T-helper 17 cell (primary cell): Measurements from ENCODE around the gene PLCL2. TPM values are rescaled to one million over a fixed set of nuclear protein-coding genes. Genes with fewer than 3 reads are reported as not detected.

Experiments
- ATAC-seq: fragments of 150-1000 bp; cut with Tn5 transposase; 2 replicates; pipeline ENCODE4 v1.10.0; 2021; ENCODE audit warnings: mild to moderate bottlenecking, moderate library complexity
- DNase-seq, 3 donors: peaks; one replicate each; pipeline versions ENCODE4 v3.0.0 to v3.0.0-alpha.2; 2020 to 2021
- H3K9me3 ChIP-seq: one replicate; pipeline ENCODE4 v1.7.0; 2013; ENCODE audit warnings: low read length, mild to moderate bottlenecking; ENCODE audit not compliant: control insufficient read depth, poor library complexity, severe bottlenecking
- H3K27ac Mint-ChIP-seq: one replicate; pipeline ENCODE4 v1.8.0; 2022; ENCODE audit warnings: mild to moderate bottlenecking, moderate library complexity, mixed read lengths
- H3K27me3 Mint-ChIP-seq: one replicate; pipeline ENCODE4 v1.8.0; 2022; ENCODE audit warnings: mixed read lengths
- H3K36me3 Mint-ChIP-seq: one replicate; pipeline ENCODE4 v1.8.0; 2022; ENCODE audit warnings: low read depth, mixed read lengths
- H3K4me1 Mint-ChIP-seq: one replicate; pipeline ENCODE4 v1.8.0; 2022; ENCODE audit warnings: mild to moderate bottlenecking, mixed read lengths
- H3K4me3 Mint-ChIP-seq: one replicate; pipeline ENCODE4 v1.8.0; 2022; ENCODE audit warnings: mild to moderate bottlenecking, moderate library complexity, mixed read lengths
- total RNA-seq, 4 donors: library from RNA in 2 of 4; stranded (reverse) in 2 of 4; gene quantifications; one replicate each; pipeline ENCODE4 v1.2.3 and lab custom pipeline; 2022 to 2026

Gene PLCL2
- total RNA-seq, 2 donors from 2014 or later: 53.5 to 55.3 TPM

DNA sequence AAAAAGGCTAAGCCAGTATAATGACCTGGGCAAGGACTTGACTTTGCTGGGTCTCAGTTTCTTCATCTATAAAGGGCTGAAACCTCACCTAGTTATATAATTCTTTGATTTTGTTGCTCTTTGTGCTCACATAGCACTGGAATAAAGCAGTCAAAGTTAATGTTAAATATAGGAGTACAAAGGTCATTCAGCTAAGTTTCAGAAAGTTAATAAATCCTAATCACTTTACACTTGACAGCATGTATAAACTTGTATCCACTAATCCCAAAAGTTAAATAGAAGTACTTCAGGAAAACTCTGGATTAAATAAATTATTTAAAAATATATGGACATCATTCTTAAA is 33.9 kb downstream of the PLCL2 start:
- Mint-ChIP-seq H3K36me3 (peaks cover under 1% of the 10 kb centered on the region), H3K4me1 (peaks cover 38% of the 10 kb centered on the region), H3K27ac (no peak overlapping the region), H3K4me3 (no peak overlapping the region), H3K27me3 (no peaks in the 10 kb centered on the region)
- ATAC-seq: no peak
- DNase-seq: no peak
- H3K9me3 ChIP-seq: no peaks in the 10 kb centered on the region

DNA sequence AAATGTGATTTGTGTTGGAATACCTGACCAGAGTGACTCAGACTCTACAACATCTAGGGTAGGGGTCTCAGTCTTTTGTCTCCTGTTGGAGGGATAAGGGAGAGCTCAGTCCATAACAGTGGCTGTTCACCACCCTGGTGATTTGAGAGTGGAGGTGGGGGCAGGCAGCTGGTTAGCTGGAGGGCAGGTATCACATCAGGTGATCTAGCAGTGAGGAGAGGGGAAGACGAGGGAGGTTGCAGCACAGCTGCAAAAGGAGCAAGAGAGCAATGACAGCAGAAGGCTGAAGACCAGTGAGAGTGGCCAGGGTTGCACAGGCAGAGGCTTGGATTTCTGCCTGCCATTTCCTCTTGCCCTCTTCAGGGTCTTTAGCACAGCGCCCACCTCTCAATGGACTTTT is 38.4 kb downstream of the PLCL2 start:
- Mint-ChIP-seq H3K4me1 (peaks cover 29% of the 10 kb centered on the region), H3K27me3 (no peaks in the 10 kb centered on the region), H3K36me3 (peaks cover 3% of the 10 kb centered on the region), H3K27ac (no peak overlapping the region), H3K4me3 (no peak overlapping the region)
- H3K9me3 ChIP-seq: no peaks in the 10 kb centered on the region
- ATAC-seq (no peak), DNase-seq (no peak)

DNA sequence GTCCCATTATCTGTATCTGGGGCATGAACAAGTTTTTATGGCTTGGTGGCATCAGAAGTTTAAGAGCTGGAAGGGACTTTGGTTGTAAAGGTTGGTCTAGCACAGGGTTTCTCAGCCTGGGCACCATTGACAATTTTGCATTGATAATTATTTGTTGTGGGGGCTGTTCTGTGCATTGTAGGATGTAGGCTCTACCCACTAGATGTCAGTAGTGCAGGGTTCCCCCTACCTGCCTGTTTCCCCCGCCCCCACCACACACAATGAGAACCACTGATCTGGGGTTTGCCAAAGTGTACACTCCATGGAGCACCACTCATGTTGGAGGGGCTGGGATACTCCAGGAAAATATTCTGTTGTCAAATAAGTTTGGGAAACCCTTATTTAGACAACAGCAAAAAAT is 42.7 kb downstream of the PLCL2 start:
- Mint-ChIP-seq H3K27ac (peak overlapping the region; percentile 43), H3K4me1 (peaks cover 36% of the 10 kb centered on the region)

DNA sequence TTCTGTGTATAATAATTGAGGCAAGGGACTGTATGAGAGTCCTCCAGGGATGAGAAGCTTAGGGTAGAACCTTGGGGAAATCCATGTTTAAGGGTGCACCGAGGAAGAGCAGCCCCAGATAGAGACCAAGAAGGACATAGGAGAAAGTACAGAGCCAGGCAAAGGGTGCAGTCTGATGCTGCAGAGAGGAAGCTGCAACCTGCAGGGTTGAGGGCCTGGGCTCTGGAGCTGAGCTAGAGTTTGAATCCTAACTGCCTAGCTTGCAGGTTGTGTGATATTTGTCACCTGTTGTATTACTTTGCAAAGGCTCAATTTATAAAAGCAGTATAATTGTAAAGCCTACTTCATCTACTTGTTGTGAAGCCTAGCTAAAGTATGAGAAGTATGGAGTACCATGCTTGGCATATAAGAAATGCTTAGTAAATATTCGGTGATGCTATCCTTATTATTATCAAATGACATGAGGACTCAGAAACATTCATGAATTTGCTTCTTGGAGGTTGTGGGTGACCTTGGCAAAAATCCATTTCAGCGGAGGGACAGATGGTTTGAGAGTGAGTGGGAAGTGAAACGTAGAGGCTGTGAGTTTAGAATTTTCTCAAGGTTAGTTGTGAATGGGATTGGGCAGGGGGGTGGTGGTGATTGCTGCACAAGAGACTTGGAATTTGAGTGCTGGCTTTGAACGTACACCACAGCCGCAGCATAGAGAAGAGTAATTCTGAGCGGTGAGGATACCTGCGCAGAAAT is 43.8 kb downstream of the PLCL2 start:
- H3K4me3 Mint-ChIP-seq: peak overlapping the region; percentile 62
- no peaks in the 10 kb centered on the region for H3K9me3 ChIP-seq
- H3K36me3 Mint-ChIP-seq: peaks cover 3% of the 10 kb centered on the region
- DNase-seq: no peak
- H3K27me3 Mint-ChIP-seq: no peaks in the 10 kb centered on the region
- peak overlapping the region; percentile 43 for H3K27ac Mint-ChIP-seq
- no peak for ATAC-seq
- peaks cover 44% of the 10 kb centered on the region for H3K4me1 Mint-ChIP-seq

More for the DNA sequence above, 42.7 kb downstream of the PLCL2 start:
- H3K9me3 ChIP-seq: no peaks in the 10 kb centered on the region
- Mint-ChIP-seq H3K36me3 (peaks cover 3% of the 10 kb centered on the region), H3K4me3 (no peak overlapping the region), H3K27me3 (no peaks in the 10 kb centered on the region)
- ATAC-seq (peak; percentile 52), DNase-seq (no peak)

DNA sequence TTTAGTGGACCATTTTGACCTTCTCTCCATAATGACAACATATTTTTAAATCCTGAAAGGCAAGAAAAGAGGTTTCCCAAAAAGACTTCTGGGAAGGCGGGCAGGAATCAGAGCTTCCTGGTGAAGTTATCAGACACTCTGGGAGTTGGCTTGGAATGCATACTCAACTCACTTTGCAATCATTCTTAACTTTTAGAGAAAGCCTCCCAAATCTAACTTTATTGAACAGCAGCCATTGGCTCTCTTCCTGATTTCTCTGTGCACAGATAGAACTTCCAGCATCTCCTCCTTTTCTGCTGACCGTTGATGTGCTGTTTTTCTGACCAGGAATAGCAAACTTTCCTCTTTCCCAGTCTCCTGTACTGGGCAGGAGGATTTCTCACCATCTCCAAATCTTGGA is 44.6 kb downstream of the PLCL2 start:
- peak overlapping the region; percentile 62 for H3K4me3 Mint-ChIP-seq
- no peaks in the 10 kb centered on the region for H3K27me3 Mint-ChIP-seq
- H3K27ac Mint-ChIP-seq: peak overlapping the region; percentile 9
- DNase-seq (no peak), ATAC-seq (no peak)
- H3K9me3 ChIP-seq: no peaks in the 10 kb centered on the region
- H3K4me1 Mint-ChIP-seq: peaks cover 48% of the 10 kb centered on the region
- H3K36me3 Mint-ChIP-seq: no peaks in the 10 kb centered on the region

DNA sequence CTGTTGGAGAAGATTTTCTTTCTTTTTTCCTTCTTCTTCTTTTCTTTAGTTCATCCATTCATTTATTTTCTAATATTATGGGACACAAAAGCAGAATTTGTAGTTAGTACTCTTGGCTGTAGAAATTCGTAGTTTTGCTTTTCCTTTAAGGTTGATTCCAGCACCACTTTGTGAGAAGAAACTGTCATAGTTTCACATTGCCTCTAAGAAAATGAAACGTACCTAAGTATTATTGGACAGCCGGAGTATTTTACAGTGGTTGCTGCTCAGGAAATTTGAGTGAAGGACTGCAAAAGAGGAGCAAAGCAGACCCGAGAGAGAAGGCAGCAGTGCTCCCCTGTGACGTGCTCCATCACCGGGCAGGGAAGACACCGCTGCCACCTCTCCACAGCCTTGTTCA is 48.1 kb downstream of the PLCL2 start:
- peak overlapping the region; percentile 21 for H3K27ac Mint-ChIP-seq
- H3K4me1 Mint-ChIP-seq: peaks cover 63% of the 10 kb centered on the region
- DNase-seq (no peak), ATAC-seq (no peak)
- no peaks in the 10 kb centered on the region for H3K9me3 ChIP-seq
- no peak overlapping the region for H3K4me3 Mint-ChIP-seq
- H3K27me3 Mint-ChIP-seq: no peaks in the 10 kb centered on the region
- no peaks in the 10 kb centered on the region for H3K36me3 Mint-ChIP-seq

DNA sequence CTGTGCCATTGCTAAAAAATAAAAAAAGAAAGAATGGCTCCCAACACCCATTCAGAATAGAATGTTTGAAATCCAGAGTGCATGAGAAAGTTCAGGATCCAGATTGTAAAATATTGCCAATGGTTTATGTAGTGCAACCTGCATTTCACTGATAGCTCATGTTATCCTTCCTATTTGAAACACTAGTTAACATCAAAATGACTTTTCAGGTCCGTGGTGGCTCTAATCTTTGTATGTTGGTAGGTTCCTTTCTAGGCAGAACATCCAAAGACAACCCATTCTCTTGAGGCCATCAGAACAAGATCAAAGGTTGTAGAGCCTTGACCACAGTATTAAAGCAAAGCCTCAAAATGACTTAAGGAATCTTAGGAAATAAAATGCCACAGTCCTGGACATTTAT is 51.0 kb downstream of the PLCL2 start:
- DNase-seq (no peak), ATAC-seq (no peak)
- Mint-ChIP-seq H3K4me1 (peaks cover 57% of the 10 kb centered on the region), H3K27ac (peak overlapping the region; percentile 34), H3K27me3 (no peaks in the 10 kb centered on the region), H3K4me3 (no peak overlapping the region), H3K36me3 (no peaks in the 10 kb centered on the region)
- H3K9me3 ChIP-seq: no peaks in the 10 kb centered on the region

DNA sequence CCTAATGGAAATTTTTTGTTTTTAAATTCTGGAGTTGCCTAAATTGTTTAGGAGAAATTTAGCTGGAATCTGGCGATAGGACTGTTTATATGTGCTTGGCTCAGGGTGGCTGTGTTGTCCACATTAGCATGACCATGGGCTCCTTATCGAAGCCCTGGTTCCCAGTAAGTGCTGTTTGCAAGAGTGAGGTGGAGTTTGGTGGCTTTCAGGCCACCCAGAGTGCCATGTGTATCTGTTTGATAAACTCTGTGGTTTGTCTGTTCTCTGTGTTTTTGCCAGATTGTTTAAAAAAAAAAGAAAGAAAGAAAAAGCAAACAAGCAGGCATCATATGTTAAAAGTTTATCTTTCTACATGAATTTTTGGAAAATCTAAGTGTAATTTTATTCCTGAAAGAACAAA is 51.5 kb downstream of the PLCL2 start:
- DNase-seq: no peak
- ATAC-seq: peak; percentile 79
- Mint-ChIP-seq H3K4me1 (peaks cover 60% of the 10 kb centered on the region), H3K36me3 (peaks cover 4% of the 10 kb centered on the region), H3K27me3 (no peaks in the 10 kb centered on the region), H3K27ac (peak overlapping the region; percentile 34), H3K4me3 (peak overlapping the region; percentile 50)
- H3K9me3 ChIP-seq: no peaks in the 10 kb centered on the region

DNA sequence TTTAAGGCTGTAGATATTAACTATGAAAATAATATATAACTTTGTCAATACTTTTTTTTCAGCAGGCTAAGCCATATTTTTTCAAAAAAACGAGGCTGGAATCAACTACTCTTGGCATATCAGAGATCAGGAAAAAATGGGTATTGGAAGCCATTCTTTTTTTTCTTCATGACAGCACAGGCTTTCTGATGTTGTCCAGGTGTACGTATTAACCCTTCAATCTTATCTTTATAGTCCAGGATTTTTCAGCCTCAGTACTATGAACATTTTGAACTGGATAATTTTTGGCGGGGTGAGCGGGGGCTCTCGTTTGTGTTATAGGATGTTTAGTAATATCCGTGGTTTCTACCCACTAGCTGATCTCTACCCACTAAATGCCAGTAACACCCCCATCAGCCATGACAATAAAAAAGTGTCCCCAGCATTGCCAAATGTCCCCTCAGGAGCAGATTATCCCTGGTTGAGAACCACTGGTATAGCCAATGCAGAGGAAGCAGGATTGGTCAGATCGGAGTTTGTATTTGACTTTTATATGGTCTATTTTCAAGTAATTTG is 52.0 kb downstream of the PLCL2 start:
- H3K4me3 Mint-ChIP-seq: peak overlapping the region; percentile 50
- H3K27ac Mint-ChIP-seq: peak overlapping the region; percentile 34
- no peaks in the 10 kb centered on the region for H3K9me3 ChIP-seq
- DNase-seq (no peak), ATAC-seq (no peak)
- peaks cover 8% of the 10 kb centered on the region for H3K36me3 Mint-ChIP-seq
- H3K4me1 Mint-ChIP-seq: peaks cover 65% of the 10 kb centered on the region
- no peaks in the 10 kb centered on the region for H3K27me3 Mint-ChIP-seq

DNA sequence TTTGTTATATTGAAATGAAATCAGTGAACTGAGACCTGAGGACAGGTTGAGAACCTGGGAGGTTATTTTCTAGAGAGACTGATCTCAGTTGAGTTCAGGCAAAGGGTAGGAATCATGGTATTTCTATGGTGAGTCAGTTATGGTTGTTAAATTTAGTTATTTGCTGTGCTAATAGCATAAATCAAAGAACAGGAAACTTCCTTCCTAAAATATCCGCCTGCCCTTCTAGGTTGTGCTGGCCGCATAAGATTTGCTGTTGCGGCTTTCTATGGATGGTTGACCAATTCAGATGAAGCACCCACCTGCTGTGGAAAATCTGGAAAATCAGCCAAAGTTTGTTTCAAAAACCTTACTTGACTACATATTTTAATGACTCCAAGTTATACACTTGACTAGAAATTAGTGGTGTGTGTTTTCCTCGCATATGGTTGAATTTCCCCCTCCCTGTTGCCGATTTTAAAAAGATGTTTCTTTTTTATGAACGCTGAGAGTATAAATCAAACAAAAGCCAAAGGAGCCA is 52.6 kb downstream of the PLCL2 start:
- no peak overlapping the region for H3K4me3 Mint-ChIP-seq

DNA sequence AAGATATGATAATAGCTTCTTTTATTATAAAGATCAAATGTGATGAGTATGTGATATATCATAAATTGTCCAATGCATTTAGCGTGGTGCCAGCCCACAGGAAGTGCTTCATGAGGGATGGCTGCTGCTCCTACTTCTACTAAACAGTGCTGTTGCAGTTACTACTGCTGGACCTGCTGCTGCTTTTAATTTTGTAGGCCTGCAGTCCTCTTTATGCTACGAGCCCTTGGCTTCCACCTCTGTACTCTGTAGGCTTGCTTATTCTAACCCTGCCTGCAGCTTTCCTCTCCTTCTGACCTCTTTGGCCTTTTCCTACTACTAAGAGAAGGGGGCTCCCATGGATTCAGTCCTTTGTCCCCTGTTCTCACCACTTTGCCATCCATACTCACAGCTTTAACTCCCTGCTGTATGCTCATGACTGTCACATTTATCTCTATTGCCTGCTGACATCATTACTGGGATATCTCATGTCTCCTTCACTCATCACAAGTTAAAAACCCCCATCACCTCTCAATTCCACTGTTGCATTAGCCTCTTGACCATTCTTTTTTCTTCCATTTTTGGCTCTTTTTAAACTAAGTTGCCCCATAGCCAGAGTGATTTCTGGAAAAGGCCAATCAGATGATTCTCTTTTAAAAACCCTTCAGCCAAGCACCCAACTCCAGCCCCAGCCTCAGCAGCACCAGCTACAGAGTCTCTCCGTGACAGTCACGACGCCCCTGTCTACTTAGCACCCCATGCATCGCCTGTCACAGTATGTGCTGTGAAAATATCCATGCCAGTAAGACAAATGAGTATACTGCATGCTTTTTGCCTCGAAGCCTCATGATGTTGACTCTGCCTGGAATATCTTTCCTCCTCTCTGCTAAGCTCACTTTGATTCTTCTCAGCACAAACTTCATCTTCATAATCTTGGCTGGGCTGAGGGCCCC is 56.3 kb downstream of the PLCL2 start:
- no peak for ATAC-seq
- peak overlapping the region; percentile 8 for H3K4me3 Mint-ChIP-seq
- H3K36me3 Mint-ChIP-seq: peaks cover 15% of the 10 kb centered on the region
- peaks cover 55% of the 10 kb centered on the region for H3K4me1 Mint-ChIP-seq
- no peaks in the 10 kb centered on the region for H3K9me3 ChIP-seq
- H3K27me3 Mint-ChIP-seq: no peaks in the 10 kb centered on the region
- DNase-seq: no peak
- H3K27ac Mint-ChIP-seq: peak overlapping the region; percentile 86

More for the DNA sequence above, 52.6 kb downstream of the PLCL2 start:
- Mint-ChIP-seq H3K4me1 (peaks cover 68% of the 10 kb centered on the region), H3K36me3 (peaks cover 8% of the 10 kb centered on the region), H3K27ac (peak overlapping the region; percentile 34), H3K27me3 (no peaks in the 10 kb centered on the region)
- ATAC-seq: no peak
- DNase-seq: no peak
- no peaks in the 10 kb centered on the region for H3K9me3 ChIP-seq

DNA sequence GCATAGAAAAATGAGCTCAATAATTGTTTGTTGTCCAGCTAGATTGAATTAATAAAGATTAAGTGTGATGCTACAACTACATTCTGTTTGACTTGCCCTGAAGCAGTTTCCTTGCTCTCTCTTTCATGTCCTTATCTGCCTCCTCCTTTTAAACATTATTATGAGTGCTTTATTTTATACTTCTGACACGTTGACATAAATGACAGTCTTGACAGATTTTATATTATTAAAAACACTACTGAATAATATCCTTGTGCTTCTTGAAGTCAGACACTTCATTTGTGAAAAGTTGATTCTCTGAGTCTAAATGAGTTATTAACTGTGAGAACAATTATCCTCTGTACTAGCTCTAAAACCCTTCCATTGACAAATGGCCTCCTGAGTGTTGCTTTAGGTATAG is 58.2 kb downstream of the PLCL2 start:
- H3K9me3 ChIP-seq: no peaks in the 10 kb centered on the region
- ATAC-seq (no peak), DNase-seq (no peak)
- Mint-ChIP-seq H3K27ac (peak overlapping the region; percentile 86), H3K27me3 (no peaks in the 10 kb centered on the region), H3K4me3 (no peak overlapping the region), H3K4me1 (peaks cover 46% of the 10 kb centered on the region), H3K36me3 (peaks cover 15% of the 10 kb centered on the region)

DNA sequence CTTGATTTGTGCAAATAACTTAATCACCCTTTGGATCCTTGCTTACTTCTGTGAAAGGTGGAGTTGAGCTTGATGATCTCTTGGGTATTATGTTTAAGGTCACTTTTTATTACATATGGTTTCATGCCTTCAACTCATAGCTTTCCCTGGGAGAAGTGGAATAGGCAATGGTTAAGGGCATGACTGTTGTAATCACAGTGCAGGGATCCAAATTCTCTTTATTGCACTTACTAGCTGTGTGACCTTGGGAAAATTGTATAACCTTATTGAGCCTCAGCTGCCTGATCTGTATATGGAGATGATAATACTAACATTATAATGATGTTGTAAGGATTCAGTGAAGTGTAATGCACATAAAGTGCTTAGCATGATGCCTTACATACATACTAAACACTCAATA is 59.1 kb downstream of the PLCL2 start:
- DNase-seq: no peak
- H3K4me1 Mint-ChIP-seq: peaks cover 50% of the 10 kb centered on the region
- ATAC-seq: no peak
- H3K36me3 Mint-ChIP-seq: peaks cover 15% of the 10 kb centered on the region
- no peaks in the 10 kb centered on the region for H3K27me3 Mint-ChIP-seq
- H3K9me3 ChIP-seq: no peaks in the 10 kb centered on the region
- no peak overlapping the region for H3K4me3 Mint-ChIP-seq
- H3K27ac Mint-ChIP-seq: no peak overlapping the region
